Nephron progenitor cell (in vitro differentiated cells): ENCODE measurements around the gene FSTL1.

Experiments used
- DNase-seq: peaks from one replicate; pipeline ENCODE4 v3.0.0; 2021
- H3K27ac Mint-ChIP-seq: 2 replicates; pipeline ENCODE4 v1.8.0; 2021; ENCODE audit warnings: mild to moderate bottlenecking, moderate library complexity, mixed read lengths
- H3K27me3 Mint-ChIP-seq: 2 replicates; pipeline ENCODE4 v1.8.0; 2021; ENCODE audit warnings: mild to moderate bottlenecking, low read depth, mixed read lengths; ENCODE audit not compliant: poor library complexity
- H3K36me3 Mint-ChIP-seq: 2 replicates; pipeline ENCODE4 v1.8.0; 2021; ENCODE audit warnings: low read depth, mixed read lengths
- H3K4me1 Mint-ChIP-seq: 2 replicates; pipeline ENCODE4 v1.8.0; 2021; ENCODE audit warnings: mixed read lengths
- H3K4me3 Mint-ChIP-seq: 2 replicates; pipeline ENCODE4 v1.8.0; 2021; ENCODE audit warnings: mild to moderate bottlenecking, moderate library complexity, mixed read lengths
- H3K9me3 Mint-ChIP-seq: 2 replicates; pipeline ENCODE4 v1.8.0; 2021; ENCODE audit warnings: mild to moderate bottlenecking, moderate library complexity, mixed read lengths
- TF ChIP-seq, protein P1 (sequence below): fragments of 200-600 bp; sonication (generic); IDR thresholded peaks from 2 replicates; pipeline ENCODE4 v1.5.0; 2021; ENCODE audit warnings: antibody characterized with exemption

FSTL1 gene

GRCh38 chr3:120477781-120478180, 27.0 kb upstream of the FSTL1 start:
- peaks cover under 1% of the 10 kb centered on the region for H3K9me3 Mint-ChIP-seq
- no peaks in the 10 kb centered on the region for H3K36me3 Mint-ChIP-seq
- no peak overlapping the region for H3K4me3 Mint-ChIP-seq
- no peaks in the 10 kb centered on the region for H3K4me1 Mint-ChIP-seq
- TF ChIP-seq, protein P1, sequence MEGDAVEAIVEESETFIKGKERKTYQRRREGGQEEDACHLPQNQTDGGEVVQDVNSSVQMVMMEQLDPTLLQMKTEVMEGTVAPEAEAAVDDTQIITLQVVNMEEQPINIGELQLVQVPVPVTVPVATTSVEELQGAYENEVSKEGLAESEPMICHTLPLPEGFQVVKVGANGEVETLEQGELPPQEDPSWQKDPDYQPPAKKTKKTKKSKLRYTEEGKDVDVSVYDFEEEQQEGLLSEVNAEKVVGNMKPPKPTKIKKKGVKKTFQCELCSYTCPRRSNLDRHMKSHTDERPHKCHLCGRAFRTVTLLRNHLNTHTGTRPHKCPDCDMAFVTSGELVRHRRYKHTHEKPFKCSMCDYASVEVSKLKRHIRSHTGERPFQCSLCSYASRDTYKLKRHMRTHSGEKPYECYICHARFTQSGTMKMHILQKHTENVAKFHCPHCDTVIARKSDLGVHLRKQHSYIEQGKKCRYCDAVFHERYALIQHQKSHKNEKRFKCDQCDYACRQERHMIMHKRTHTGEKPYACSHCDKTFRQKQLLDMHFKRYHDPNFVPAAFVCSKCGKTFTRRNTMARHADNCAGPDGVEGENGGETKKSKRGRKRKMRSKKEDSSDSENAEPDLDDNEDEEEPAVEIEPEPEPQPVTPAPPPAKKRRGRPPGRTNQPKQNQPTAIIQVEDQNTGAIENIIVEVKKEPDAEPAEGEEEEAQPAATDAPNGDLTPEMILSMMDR, result no peak
- no peak overlapping the region for H3K27ac Mint-ChIP-seq
- H3K27me3 Mint-ChIP-seq, result peaks cover 2% of the 10 kb centered on the region
- no peak for DNase-seq

DNA sequence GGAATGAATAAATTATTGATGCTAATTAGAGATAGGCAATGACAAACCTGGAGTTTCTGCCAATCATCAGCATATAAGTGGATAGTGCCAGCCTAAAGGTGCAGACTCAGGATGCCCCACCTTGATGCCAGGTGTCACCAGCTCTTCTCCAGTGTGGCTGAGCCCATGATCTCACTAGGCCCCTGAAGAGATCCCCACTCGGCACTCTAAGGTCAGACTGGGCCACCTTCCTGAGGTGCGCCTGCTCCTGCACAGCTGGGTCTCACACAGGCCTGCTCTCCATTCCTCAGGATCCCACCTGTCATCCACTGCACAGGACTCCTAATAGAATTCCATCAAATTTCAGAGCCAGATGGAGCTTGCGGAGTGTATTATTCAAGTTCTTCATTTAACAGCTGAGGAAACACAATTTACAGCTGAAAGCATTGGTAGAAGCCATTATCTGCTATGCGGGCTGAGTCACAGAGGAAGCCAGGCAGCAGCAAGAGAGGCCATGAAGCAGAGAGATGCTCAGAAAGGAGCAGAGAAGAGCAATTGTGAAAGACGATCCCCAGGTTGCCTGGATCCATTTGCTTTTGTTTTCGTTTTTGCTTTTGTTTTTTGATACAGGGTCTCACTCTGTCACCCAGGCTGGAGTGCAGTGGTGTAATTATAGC, 25.1 kb upstream of the FSTL1 start:
- H3K27ac Mint-ChIP-seq, result no peak overlapping the region

GRCh38 chr3:120473896-120474675, 23.3 kb upstream of the FSTL1 start:
- Mint-ChIP-seq H3K27ac (no peak overlapping the region), H3K4me1 (no peaks in the 10 kb centered on the region), H3K36me3 (no peaks in the 10 kb centered on the region), H3K9me3 (peaks cover 8% of the 10 kb centered on the region), H3K27me3 (peaks cover 2% of the 10 kb centered on the region), H3K4me3 (no peak overlapping the region)
- no peak for DNase-seq
- TF ChIP-seq, protein P1, result no peak

More for the DNA sequence above, 25.1 kb upstream of the FSTL1 start:
- Mint-ChIP-seq H3K4me1 (no peaks in the 10 kb centered on the region), H3K4me3 (no peak overlapping the region), H3K36me3 (no peaks in the 10 kb centered on the region), H3K27me3 (peaks cover 2% of the 10 kb centered on the region), H3K9me3 (peaks cover 8% of the 10 kb centered on the region)
- TF ChIP-seq, protein P1, result no peak
- no peak for DNase-seq

DNA sequence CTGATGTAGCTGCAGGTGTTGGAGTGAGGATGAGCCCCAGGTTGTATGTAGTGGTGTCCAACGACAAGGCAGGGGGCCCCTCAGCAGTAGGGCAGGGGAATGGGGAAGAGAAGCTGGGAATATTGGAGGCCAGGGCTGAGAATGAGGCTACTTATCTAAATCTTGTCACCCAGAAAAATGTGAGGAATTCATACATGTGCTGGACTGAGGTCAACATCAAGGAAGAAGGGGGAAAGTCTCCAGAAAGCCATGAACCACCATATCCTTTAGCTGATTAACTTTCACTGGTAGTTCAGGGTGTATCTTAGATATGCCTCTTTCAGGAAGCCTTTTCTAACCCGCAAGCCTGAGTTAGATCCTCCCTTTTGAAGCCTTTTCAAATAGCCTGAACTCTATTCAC, 22.6 kb upstream of the FSTL1 start:
- peaks cover 8% of the 10 kb centered on the region for H3K9me3 Mint-ChIP-seq
- no peaks in the 10 kb centered on the region for H3K4me1 Mint-ChIP-seq
- no peak for DNase-seq
- no peak overlapping the region for H3K27ac Mint-ChIP-seq
- H3K4me3 Mint-ChIP-seq, result no peak overlapping the region
- H3K27me3 Mint-ChIP-seq, result peaks cover 2% of the 10 kb centered on the region
- no peaks in the 10 kb centered on the region for H3K36me3 Mint-ChIP-seq
- TF ChIP-seq, protein P1, result no peak

DNA sequence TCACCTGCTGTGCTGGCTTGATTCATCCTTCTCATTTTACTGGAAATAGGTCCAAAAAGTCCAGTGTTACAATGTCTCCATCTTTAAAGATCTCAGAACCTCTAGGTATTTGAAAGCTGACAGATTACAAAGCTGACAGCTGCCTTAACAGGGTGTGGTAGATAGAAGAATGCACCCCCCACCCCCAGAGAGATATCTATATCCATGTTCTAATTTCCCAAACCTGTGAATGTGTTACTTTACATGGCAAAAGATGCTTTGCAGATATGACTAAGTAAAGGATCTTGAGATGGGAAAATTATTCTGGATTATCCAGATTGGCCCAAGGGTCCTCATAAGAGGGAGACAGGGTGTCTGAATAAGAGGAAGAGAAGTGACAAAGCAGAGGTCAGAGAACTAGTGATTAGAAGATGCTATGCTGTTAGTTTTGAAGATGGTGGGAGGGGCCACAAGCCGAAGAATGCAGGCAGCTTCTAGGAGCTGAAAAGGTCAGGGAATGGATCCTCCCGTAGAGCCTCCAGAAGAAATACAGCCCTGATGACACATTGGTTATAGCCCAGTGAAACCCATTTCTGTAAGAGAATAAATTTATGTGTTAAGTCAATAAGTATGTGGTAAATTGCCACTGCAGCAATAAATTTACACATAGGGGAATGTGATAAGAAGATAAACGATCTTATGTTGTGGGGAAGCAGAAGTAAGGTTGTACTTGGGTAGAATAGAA, 21.5 kb upstream of the FSTL1 start:
- peaks cover 8% of the 10 kb centered on the region for H3K9me3 Mint-ChIP-seq
- TF ChIP-seq, protein P1, result no peak
- H3K27ac Mint-ChIP-seq, result no peak overlapping the region
- H3K27me3 Mint-ChIP-seq, result peaks cover 2% of the 10 kb centered on the region
- no peaks in the 10 kb centered on the region for H3K36me3 Mint-ChIP-seq
- no peak for DNase-seq
- H3K4me1 Mint-ChIP-seq, result peaks cover 7% of the 10 kb centered on the region
- no peak overlapping the region for H3K4me3 Mint-ChIP-seq
